ENCODE data around the gene CTTN. TPM values are rescaled to one million over a fixed set of nuclear protein-coding genes. Genes with fewer than 3 reads are reported as not detected.

The CTTN gene
- total RNA-seq, 1 experiment from 2014 or later: 224 TPM

DNA sequence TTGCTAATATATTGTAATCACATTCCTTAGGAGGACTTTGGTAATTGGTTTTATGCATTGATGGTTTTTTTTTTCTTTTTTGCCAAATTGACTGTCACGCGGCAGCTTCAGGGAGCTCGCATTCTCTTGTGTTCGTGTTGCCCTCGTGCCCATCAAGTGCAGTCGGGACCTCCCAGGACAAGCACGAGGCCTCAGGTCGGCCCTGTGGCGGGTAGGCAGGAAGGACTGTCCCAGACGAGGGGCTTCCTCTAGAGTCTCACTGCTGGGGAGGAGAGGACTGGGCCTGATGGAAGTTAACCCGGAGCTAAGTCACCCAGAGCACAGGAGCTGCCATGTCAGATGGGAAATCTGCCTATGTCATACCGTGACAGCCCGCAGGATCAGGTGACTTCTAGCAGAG lies 37.0 kb downstream of the CTTN start:
- H3K23ac ChIP-seq (ENCODE audit: insufficient read length, low read depth, low read length): no peak overlapping the region
- H3K4me2 ChIP-seq (ENCODE audit: insufficient read depth, insufficient read length, low read length): no peak overlapping the region
- H3K27ac Mint-ChIP-seq: no peak overlapping the region
- H4K8ac ChIP-seq (replicated peaks; ENCODE audit: insufficient read length, low read depth, low read length): no peak overlapping the region
- no peaks in the 10 kb centered on the region for H3K9me3 Mint-ChIP-seq
- DNase-seq: no peak
- H3K27me3 Mint-ChIP-seq (ENCODE audit: low read depth): no peaks in the 10 kb centered on the region; the same call in 1 of the 2 replicates
- H3K4me1 Mint-ChIP-seq: peaks cover 8 to 10% of the 10 kb centered on the region in 2 experiments
- H3K79me1 ChIP-seq (ENCODE audit: insufficient read depth, low read depth, low read length, poor library complexity, severe bottlenecking): no peaks in the 10 kb centered on the region
- no peaks in the 10 kb centered on the region for H3K4me1 ChIP-seq (ENCODE audit: insufficient read depth, low read length)
- peaks cover 44 to 93% (median 86%) of the 10 kb centered on the region in 3 experiments; a peak in 6 of 7 replicates for H3K36me3 Mint-ChIP-seq (ENCODE audit: insufficient read depth in 1 of 3, low read depth in 3 of 3)
- TF ChIP-seq CTCF (conservative IDR thresholded peaks at IDR 0.05): no peak
- no peak overlapping the region for H2BK20ac ChIP-seq (ENCODE audit: low read depth, low read length, poor library complexity, severe bottlenecking)
- no peak overlapping the region for H2BK15ac ChIP-seq (ENCODE audit: low read depth, low read length)
- H3K4ac ChIP-seq (ENCODE audit: low read depth, low read length): no peak overlapping the region
- H4K5ac ChIP-seq (ENCODE audit: insufficient read length, low read depth, low read length): no peak overlapping the region
- H2BK12ac ChIP-seq (ENCODE audit: insufficient read length, low read depth, low read length): no peak overlapping the region
- H3K4me3 Mint-ChIP-seq: no peak overlapping the region
- H3K79me2 ChIP-seq (ENCODE audit: insufficient read depth, low read length): no peaks in the 10 kb centered on the region
- H3K27me3 ChIP-seq (ENCODE audit: insufficient read depth, low read length): no peaks in the 10 kb centered on the region
- H2BK120ac ChIP-seq (ENCODE audit: low read depth, low read length, poor library complexity, severe bottlenecking): no peak overlapping the region
- no peaks in the 10 kb centered on the region for H3K23me2 ChIP-seq (ENCODE audit: insufficient read length, low read depth, low read length, poor library complexity, severe bottlenecking)
- no peak overlapping the region for H2AFZ ChIP-seq (ENCODE audit: low read length)
- no peaks in the 10 kb centered on the region for H4K20me1 ChIP-seq (ENCODE audit: control insufficient read depth, insufficient read depth, insufficient read length)
- H3K27ac ChIP-seq (ENCODE audit: insufficient read length, low read depth, low read length): no peak overlapping the region
- H2BK5ac ChIP-seq (ENCODE audit: insufficient read length, low read length): no peak overlapping the region
- no peak overlapping the region for H3T11ph ChIP-seq (ENCODE audit: low read length)
- no peaks in the 10 kb centered on the region for H3K9me3 ChIP-seq (ENCODE audit: control insufficient read depth, low read depth, low read length)
- H3K18ac ChIP-seq (ENCODE audit: insufficient read length, low read depth, low read length): no peak overlapping the region
- H3K9ac ChIP-seq (ENCODE audit: extremely low read depth, insufficient read length, low read length): no peak overlapping the region
- WGBS (ENCODE audit: extremely low coverage, insufficient read length, low lambda C conversion rate): no CpG with 5 or more reads among the region's 13 CpGs
- no peak overlapping the region for H3K56ac ChIP-seq (ENCODE audit: insufficient read length, low read depth, low read length)
- H2AK5ac ChIP-seq (ENCODE audit: insufficient read length, low read length): no peak overlapping the region
- H4K91ac ChIP-seq (ENCODE audit: insufficient read length, low read depth, low read length): no peak overlapping the region
- H3K14ac ChIP-seq (ENCODE audit: insufficient read depth, low read length): no peak overlapping the region

All from H9 (cell line).